OCI-LY7 (cell line): ENCODE results near the gene ACTR3.

Experiments used
- CTCF ChIP-seq: fragments of 200-600 bp; sonication (generic); conservative IDR thresholded peaks from 2 replicates; pipeline ENCODE4 v1.5.1; 2014; ENCODE audit warnings: mild to moderate bottlenecking, antibody characterized with exemption, low read length, moderate library complexity, mixed read lengths
- EZH2phosphoT487 ChIP-seq: fragments of 200-600 bp; sonication (generic); IDR thresholded peaks from 2 replicates; pipeline ENCODE4 v1.6.1; 2018; ENCODE audit warnings: low read depth, borderline replicate concordance, mild to moderate bottlenecking, mixed run types, antibody characterized with exemption, low read length, moderate library complexity, mixed read lengths

DNA sequence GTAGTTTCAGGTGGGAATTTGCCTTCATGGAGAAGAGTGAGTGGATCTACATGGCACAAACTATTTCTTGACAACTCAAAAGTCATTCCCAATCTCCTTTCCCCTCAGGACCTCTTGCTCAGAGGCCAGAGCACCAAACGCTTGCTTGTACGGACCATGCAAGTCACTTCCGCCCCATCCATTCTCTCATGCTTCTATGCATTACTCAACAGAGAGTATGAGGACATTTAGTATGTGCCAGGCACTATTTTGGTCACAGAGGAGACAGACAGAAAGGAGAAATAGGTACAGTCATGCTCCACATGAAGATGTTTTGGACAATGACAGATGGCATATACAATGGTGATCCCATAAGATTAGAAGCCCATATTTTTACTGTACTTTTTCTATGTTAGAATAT lies 117.5 kb downstream of the ACTR3 start:
- TF ChIP-seq CTCF = no peak
- TF ChIP-seq EZH2phosphoT487 = no peak
